WTC11 (cell line): ENCODE data around the gene RBM39. TPM values are rescaled to one million over a fixed set of nuclear protein-coding genes. Genes with fewer than 3 reads are reported as not detected.
"Not testable (repeated sequence)": the region's sequence is repeated elsewhere in the genome, so short reads cannot be mapped to it uniquely, and the experiment has no call there.

Source experiments
- ATAC-seq: fragments of 200-7000 bp; cut with Tn5 transposase; 2 replicates; pipeline ENCODE4 v1.10.0; 2021; ENCODE audit warnings: mild to moderate bottlenecking, moderate library complexity
- CTCF ChIA-PET: fragments of 300-600 bp; sonication (Branson Sonifier 250); formaldehyde crosslinking; loops from one replicate; lab custom pipeline; 2021; ENCODE audit warnings: antibody characterized with exemption; lab: Charles Lee
- POLR2A ChIA-PET: fragments of 350-600 bp; sonication (Branson Sonifier 250); formaldehyde crosslinking; loops from one replicate; lab custom pipeline; 2021; ENCODE audit warnings: antibody characterized with exemption; lab: Charles Lee
- DNase-seq: peaks from one replicate; pipeline ENCODE4 v3.0.0; 2021; ENCODE audit warnings: low spot score
- H3K27ac Mint-ChIP-seq: 2 replicates; pipeline ENCODE4 v1.8.0; 2021; ENCODE audit warnings: mixed read lengths
- H3K27me3 Mint-ChIP-seq: 2 replicates; pipeline ENCODE4 v1.8.0; 2021; ENCODE audit warnings: low read depth, mild to moderate bottlenecking, moderate library complexity, mixed read lengths
- H3K36me3 Mint-ChIP-seq: 2 replicates; pipeline ENCODE4 v1.8.0; 2021; ENCODE audit warnings: mixed read lengths
- H3K4me1 Mint-ChIP-seq: 2 replicates; pipeline ENCODE4 v1.8.0; 2022; ENCODE audit warnings: mixed read lengths
- H3K4me3 Mint-ChIP-seq: 2 replicates; pipeline ENCODE4 v1.8.0; 2021; ENCODE audit warnings: mild to moderate bottlenecking, moderate library complexity, mixed read lengths
- H3K9me3 Mint-ChIP-seq: 2 replicates; pipeline ENCODE4 v1.8.0; 2021; ENCODE audit warnings: mixed read lengths
- ATF6 ChIP-seq: sonication (generic); formaldehyde crosslinking; IDR thresholded peaks from 2 replicates; pipeline ENCODE4 v1.8.1; 2023; ENCODE audit warnings: mild to moderate bottlenecking, missing genetic modification reagents
- FOXJ3 ChIP-seq: sonication (generic); formaldehyde crosslinking; IDR thresholded peaks from 2 replicates; pipeline ENCODE4 v1.9.0; 2021; ENCODE audit warnings: missing genetic modification reagents, mild to moderate bottlenecking, borderline replicate concordance
- HMGXB4 ChIP-seq: sonication (generic); formaldehyde crosslinking; IDR thresholded peaks from 2 replicates; pipeline ENCODE4 v1.8.1; 2023; ENCODE audit warnings: mild to moderate bottlenecking, moderate library complexity, missing genetic modification reagents
- NFYB ChIP-seq: sonication (generic); formaldehyde crosslinking; conservative IDR thresholded peaks from 2 replicates; pipeline ENCODE4 v1.8.0; 2022; ENCODE audit warnings: low read depth, missing genetic modification reagents
- RORB ChIP-seq: fragments of 250-450 bp; sonication (Bioruptor Pico); IDR thresholded peaks from 2 replicates; pipeline ENCODE4 v1.9.0; 2021; ENCODE audit warnings: mild to moderate bottlenecking
- SMAD4 ChIP-seq: sonication (generic); formaldehyde crosslinking; IDR thresholded peaks from 2 replicates; pipeline ENCODE4 v1.8.0; 2022; ENCODE audit warnings: mild to moderate bottlenecking, missing genetic modification reagents
- SOX15 ChIP-seq: fragments of 250-450 bp; sonication (Bioruptor Pico); IDR thresholded peaks from 2 replicates; pipeline ENCODE4 v1.9.0; 2021; ENCODE audit warnings: mild to moderate bottlenecking
- ZNF423 ChIP-seq: fragments of 250-450 bp; sonication (Bioruptor Pico); IDR thresholded peaks from 2 replicates; pipeline ENCODE4 v2.1.2; 2022; ENCODE audit warnings: mild to moderate bottlenecking, moderate library complexity
- ZNF512 ChIP-seq: sonication (generic); formaldehyde crosslinking; IDR thresholded peaks from 2 replicates; pipeline ENCODE4 v1.8.1; 2022; ENCODE audit warnings: missing genetic modification reagents, borderline replicate concordance
- total RNA-seq: library from RNA; stranded (reverse); gene quantifications from 3 replicates; pipeline ENCODE4 v1.2.3, GENCODE V29; 2021
- TF ChIP-seq, protein P1 (sequence below): fragments of 250-450 bp; sonication (Bioruptor Pico); IDR thresholded peaks from 2 replicates; pipeline ENCODE4 v1.9.0; 2021; ENCODE audit warnings: moderate library complexity, mild to moderate bottlenecking, inconsistent platforms, borderline replicate concordance
- TF ChIP-seq, protein P2 (sequence below): fragments of 250-450 bp; sonication (Bioruptor Pico); IDR thresholded peaks from 2 replicates; pipeline ENCODE4 v1.9.0; 2021; ENCODE audit warnings: mild to moderate bottlenecking

RBM39 gene
- total RNA-seq, 1 experiment from 2014 or later: 231 TPM

DNA sequence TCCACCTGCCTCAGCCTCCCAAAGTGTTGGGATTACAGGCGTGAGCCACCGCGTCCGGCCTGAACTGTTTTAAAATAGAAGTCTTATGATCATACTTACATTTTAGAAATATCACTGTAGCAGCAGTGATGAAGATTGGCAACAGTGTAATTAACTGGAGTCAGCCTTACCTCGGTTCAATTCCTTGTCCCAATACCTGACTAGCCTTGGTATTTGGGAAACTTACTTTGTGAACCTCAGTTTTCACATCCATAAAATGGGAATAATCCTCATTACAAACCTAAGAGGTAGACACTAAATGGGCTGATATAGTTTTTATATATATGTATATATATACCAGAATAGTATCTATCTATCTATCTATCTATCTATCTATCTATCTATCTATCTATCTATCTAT, 49.0 kb upstream of the RBM39 start (continued):
- TF ChIP-seq HMGXB4 (CRISPR knock-in tag) (no peak), RORB (CRISPR knock-in tag) (no peak), SOX15 (CRISPR knock-in tag) (no peak)
- TF ChIP-seq, protein P1, sequence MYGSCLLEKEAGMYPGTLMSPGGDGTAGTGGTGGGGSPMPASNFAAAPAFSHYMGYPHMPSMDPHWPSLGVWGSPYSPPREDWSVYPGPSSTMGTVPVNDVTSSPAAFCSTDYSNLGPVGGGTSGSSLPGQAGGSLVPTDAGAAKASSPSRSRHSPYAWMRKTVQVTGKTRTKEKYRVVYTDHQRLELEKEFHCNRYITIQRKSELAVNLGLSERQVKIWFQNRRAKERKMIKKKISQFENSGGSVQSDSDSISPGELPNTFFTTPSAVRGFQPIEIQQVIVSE (CRISPR knock-in tag): no peak

DNA sequence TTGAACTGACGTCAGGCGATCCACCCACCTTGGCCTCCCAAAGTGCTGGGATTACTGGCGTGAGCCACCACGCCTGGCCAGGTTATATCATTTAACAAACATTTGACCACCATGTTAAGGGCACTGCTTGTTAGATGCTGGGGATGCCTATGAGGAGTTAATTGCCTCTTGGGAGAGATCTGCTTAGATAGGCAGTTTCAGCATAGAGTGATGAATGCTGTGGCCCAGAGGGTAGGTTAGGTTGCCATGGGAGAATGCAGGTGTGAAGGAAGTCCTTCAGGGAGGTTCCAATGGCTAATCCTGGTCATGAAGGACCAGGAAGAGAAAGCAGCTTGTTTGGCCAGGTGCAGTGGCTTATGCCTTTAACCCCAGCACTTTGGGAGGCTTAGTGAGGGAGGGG, 46.7 kb upstream of the RBM39 start:
- ATAC-seq (no peak), DNase-seq (no peak)
- Mint-ChIP-seq H3K9me3 (no peaks in the 10 kb centered on the region), H3K27me3 (no peaks in the 10 kb centered on the region), H3K4me1 (no peaks in the 10 kb centered on the region; the same call in 1 of the 2 replicates), H3K36me3 (no peaks in the 10 kb centered on the region), H3K4me3 (no peak overlapping the region), H3K27ac (peak overlapping the region; percentile 62)
- ChIA-PET POLR2A (no interaction called here), CTCF (no interaction called here)
- no peak for TF ChIP-seq ATF6 (CRISPR knock-in tag)
- no peak for TF ChIP-seq SMAD4
- TF ChIP-seq FOXJ3 (CRISPR knock-in tag): no peak
- no peak for TF ChIP-seq ZNF423 (CRISPR knock-in tag)
- no peak for TF ChIP-seq RORB (CRISPR knock-in tag)
- TF ChIP-seq NFYB (CRISPR knock-in tag): no peak
- TF ChIP-seq, protein P2, sequence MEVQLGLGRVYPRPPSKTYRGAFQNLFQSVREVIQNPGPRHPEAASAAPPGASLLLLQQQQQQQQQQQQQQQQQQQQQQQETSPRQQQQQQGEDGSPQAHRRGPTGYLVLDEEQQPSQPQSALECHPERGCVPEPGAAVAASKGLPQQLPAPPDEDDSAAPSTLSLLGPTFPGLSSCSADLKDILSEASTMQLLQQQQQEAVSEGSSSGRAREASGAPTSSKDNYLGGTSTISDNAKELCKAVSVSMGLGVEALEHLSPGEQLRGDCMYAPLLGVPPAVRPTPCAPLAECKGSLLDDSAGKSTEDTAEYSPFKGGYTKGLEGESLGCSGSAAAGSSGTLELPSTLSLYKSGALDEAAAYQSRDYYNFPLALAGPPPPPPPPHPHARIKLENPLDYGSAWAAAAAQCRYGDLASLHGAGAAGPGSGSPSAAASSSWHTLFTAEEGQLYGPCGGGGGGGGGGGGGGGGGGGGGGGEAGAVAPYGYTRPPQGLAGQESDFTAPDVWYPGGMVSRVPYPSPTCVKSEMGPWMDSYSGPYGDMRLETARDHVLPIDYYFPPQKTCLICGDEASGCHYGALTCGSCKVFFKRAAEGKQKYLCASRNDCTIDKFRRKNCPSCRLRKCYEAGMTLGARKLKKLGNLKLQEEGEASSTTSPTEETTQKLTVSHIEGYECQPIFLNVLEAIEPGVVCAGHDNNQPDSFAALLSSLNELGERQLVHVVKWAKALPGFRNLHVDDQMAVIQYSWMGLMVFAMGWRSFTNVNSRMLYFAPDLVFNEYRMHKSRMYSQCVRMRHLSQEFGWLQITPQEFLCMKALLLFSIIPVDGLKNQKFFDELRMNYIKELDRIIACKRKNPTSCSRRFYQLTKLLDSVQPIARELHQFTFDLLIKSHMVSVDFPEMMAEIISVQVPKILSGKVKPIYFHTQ (CRISPR knock-in tag): no peak
- TF ChIP-seq ZNF512: no peak

GRCh38 chr20:35785541-35785940, 43.5 kb upstream of the RBM39 start:
- H3K4me3 Mint-ChIP-seq, ATAC-seq, DNase-seq, H3K9me3 Mint-ChIP-seq, H3K27me3 Mint-ChIP-seq, H3K27ac Mint-ChIP-seq, H3K4me1 Mint-ChIP-seq, CTCF ChIA-PET: not testable (repeated sequence)
- POLR2A ChIA-PET: interaction anchor here (0.6 kb wide), 1 partner anchor 108 kb away, joined by 6 read pairs; no protein-coding TSS in a partner anchor
- peaks cover 10% of the 10 kb centered on the region; the same call in 1 of the 2 replicates for H3K36me3 Mint-ChIP-seq

- H3K9me3 Mint-ChIP-seq, ATAC-seq, POLR2A ChIA-PET, H3K27me3 Mint-ChIP-seq, H3K4me3 Mint-ChIP-seq, DNase-seq, H3K4me1 Mint-ChIP-seq, H3K27ac Mint-ChIP-seq, CTCF ChIA-PET: not testable (repeated sequence)
- peaks cover 15% of the 10 kb centered on the region for H3K36me3 Mint-ChIP-seq
Observed at GRCh38 chr20:35783811-35784210, 41.8 kb upstream of the RBM39 start.
